ENCODE data around the gene TRMT61B. TPM values are rescaled to one million over a fixed set of nuclear protein-coding genes. Genes with fewer than 3 reads are reported as not detected.

Gene TRMT61B
- total and polyA plus RNA-seq, 2 of the 4 experiments (the other 2 are of a cell fraction), result 5.7 to 6.6 TPM

- Histone ChIP-seq H2AK5ac (ENCODE audit: low read depth, low read length) (no peak overlapping the region), H4K8ac (ENCODE audit: low read depth in 2 of 2, low read length in 2 of 2) (peak overlapping the region in 1 of 2 experiments; percentile 72; a peak in 1 of 4 replicates), H3K9me3 (ENCODE audit: control insufficient read depth, insufficient read depth, low read length) (no peaks in the 10 kb centered on the region), H3K27ac (ENCODE audit: insufficient read depth, low read length) (peak overlapping the region; percentile 45; the same call in 1 of the 2 replicates), H2BK20ac (ENCODE audit: low read depth, low read length) (no peak overlapping the region), H3K14ac (replicated peaks; ENCODE audit: low read depth, low read length) (0 out of 2 replicates have a peak overlapping the region, but pooled peaks have one; percentile 25), H4K5ac (ENCODE audit: low read depth, low read length) (peak overlapping the region; percentile 77; the same call in 1 of the 2 replicates), H3K9ac (ENCODE audit: low read depth, low read length) (no peak overlapping the region; the same call in 1 of the 2 replicates), H2BK15ac (ENCODE audit: low read depth, low read length) (0 out of 3 replicates have a peak overlapping the region, but pooled peaks have one; percentile 58), H3K56ac (ENCODE audit: extremely low read depth, insufficient read depth, low read length) (no peak overlapping the region), H3K4me3 (ENCODE audit: insufficient read depth, low read depth, low read length) (no peak overlapping the region), H3K36me3 (ENCODE audit: control insufficient read depth, insufficient read depth, low read length) (peaks cover 36% of the 10 kb centered on the region), H2AK9ac (replicated peaks; ENCODE audit: low read depth, low read length, poor library complexity) (no peak overlapping the region), H3K4me1 (ENCODE audit: control insufficient read depth, insufficient read depth, low read length) (peaks cover 16% of the 10 kb centered on the region), H3K4me2 (ENCODE audit: low read depth, low read length) (no peak overlapping the region), H3K27me3 (ENCODE audit: control insufficient read depth, insufficient read depth, low read length) (no peaks in the 10 kb centered on the region), H4K91ac (ENCODE audit: insufficient read depth, low read depth, low read length) (no peak overlapping the region), H2BK5ac (ENCODE audit: low read depth, low read length, poor library complexity, severe bottlenecking) (peak overlapping the region; percentile 95), H3K23ac (ENCODE audit: low read depth, low read length) (peak overlapping the region; percentile 68; the same call in 1 of the 2 replicates), H3K4ac (ENCODE audit: low read depth, low read length) (peak overlapping the region; percentile 48), H3K79me1 (ENCODE audit: low read depth in 1 of 2, low read length in 2 of 2) (peaks cover 26 to 67% of the 10 kb centered on the region in 2 experiments), H3K9me1 (ENCODE audit: insufficient read depth, low read length) (peaks cover 16% of the 10 kb centered on the region), H2AFZ (replicated peaks; ENCODE audit: low read length, poor library complexity) (no peak overlapping the region), H3K18ac (ENCODE audit: low read depth, low read length) (peak overlapping the region; percentile 61; the same call in 1 of the 2 replicates), H4K20me1 (ENCODE audit: insufficient read depth, low read length) (peaks cover 59% of the 10 kb centered on the region), H2BK120ac (ENCODE audit: low read depth, low read length) (peak overlapping the region; percentile 74; the same call in 1 of the 2 replicates)
- intact Hi-C loops (cut with micrococcal nuclease), result no loop called here
- in situ Hi-C loops (cut with MboI; ENCODE audit: low sequenced_read_pairs), result loop anchor here (25.0 kb wide), 1 partner anchor 319 kb away; no protein-coding TSS in a partner anchor
- peak; percentile 49 for DNase-seq
- POLR2A ChIA-PET (ENCODE audit: unreplicated experiment), result no interaction called here
- no TSS peak for BruUV-seq (replicated peaks)
- WGBS, 2 experiments (ENCODE audit: extremely low coverage in 2 of 2, insufficient read length in 1 of 2), result 17% methylated on average over 1 of the region's 4 CpGs; no CpG with 5 or more reads in 1 of the 2 experiments
- TF ChIP-seq RCOR1 (IDR thresholded peaks at IDR 0.05; ENCODE audit: insufficient replicate concordance, low read length) (peak; percentile 15), MAZ (IDR thresholded peaks at IDR 0.05; ENCODE audit: borderline replicate concordance, low read depth, low read length) (no peak), CEBPB (IDR thresholded peaks at IDR 0.05; ENCODE audit: low read depth, low read length) (no peak)
- ATAC-seq (ENCODE audit: low read depth), result peak; percentile 42
- CTCF ChIA-PET, result interaction anchor here (0.6 kb wide), 1 partner anchor 10 kb away, joined by 3 read pairs; no protein-coding TSS in a partner anchor
- dilution Hi-C loops (cut with HindIII; ENCODE audit: low sequenced_read_pairs, unreplicated experiment), result no loop called here
Observed at GRCh38 chr2:28906376-28906775, 36.3 kb upstream of the TRMT61B start.
